IPS-NIHi11 (cell line): ENCODE measurements around the gene MAST4.

ENCODE experiments used
- DNase-seq: peaks from one replicate; pipeline ENCODE4 v3.0.0; 2012; ENCODE audit warnings: mixed read lengths, low spot score

MAST4 gene

GRCh38 chr5:66603881-66604280, 7.7 kb downstream of the MAST4 start:
- no peak for DNase-seq

GRCh38 chr5:66606713-66607112, 10.5 kb downstream of the MAST4 start:
- no peak for DNase-seq

GRCh38 chr5:66608501-66608900, 12.3 kb downstream of the MAST4 start:
- DNase-seq: no peak

GRCh38 chr5:66609615-66610014, 13.4 kb downstream of the MAST4 start:
- DNase-seq: no peak

GRCh38 chr5:66612226-66612625, 16.0 kb downstream of the MAST4 start:
- DNase-seq: no peak

GRCh38 chr5:66615136-66615535, 18.9 kb downstream of the MAST4 start:
- DNase-seq: no peak

- DNase-seq: no peak
These were observed 19.7 kb downstream of the MAST4 start for GRCh38 chr5:66615894-66616293.

- DNase-seq: no peak
These were observed 20.5 kb downstream of the MAST4 start for GRCh38 chr5:66616520-66617225.

- no peak for DNase-seq
These were observed 21.2 kb downstream of the MAST4 start for GRCh38 chr5:66617226-66617861.

GRCh38 chr5:66617991-66618768, 22.0 kb downstream of the MAST4 start:
- DNase-seq: no peak

- DNase-seq: no peak
These were observed 24.5 kb downstream of the MAST4 start for GRCh38 chr5:66620711-66621110.

- no peak for DNase-seq
These were observed 25.0 kb downstream of the MAST4 start for GRCh38 chr5:66621146-66621545.

- no peak for DNase-seq
These were observed 25.5 kb downstream of the MAST4 start for GRCh38 chr5:66621736-66622135.

- no peak for DNase-seq
These were observed 32.4 kb downstream of the MAST4 start for GRCh38 chr5:66628561-66628960.

- no peak for DNase-seq
These were observed 33.3 kb downstream of the MAST4 start for GRCh38 chr5:66629446-66629845.

- peak; percentile 29 for DNase-seq
These were observed 37.6 kb downstream of the MAST4 start for GRCh38 chr5:66633754-66634153.

- DNase-seq: no peak
These were observed 38.4 kb downstream of the MAST4 start for GRCh38 chr5:66634601-66635000.

- no peak for DNase-seq
These were observed 41.8 kb downstream of the MAST4 start for GRCh38 chr5:66637994-66638393.

GRCh38 chr5:66639037-66639436, 42.8 kb downstream of the MAST4 start:
- DNase-seq: no peak

- no peak for DNase-seq
These were observed 46.3 kb downstream of the MAST4 start for GRCh38 chr5:66642538-66642937.

GRCh38 chr5:66643387-66643786, 47.2 kb downstream of the MAST4 start:
- DNase-seq: no peak

- DNase-seq: no peak
These were observed 47.9 kb downstream of the MAST4 start for GRCh38 chr5:66644111-66644510.

- no peak for DNase-seq
These were observed 48.8 kb downstream of the MAST4 start for GRCh38 chr5:66645039-66645438.
